TTC549 (cell line): ENCODE data around the gene PRSS21.

ENCODE experiments used
- FAIRE-seq: peaks from 2 replicates; lab custom pipeline; 2012; peaks lifted over from hg19 to GRCh38; lab: Jason Lieb, UNC

The PRSS21 gene

GRCh38 chr16:2867987-2868789 is 51.2 kb downstream of the PRSS21 start:
- no peak for FAIRE-seq
